ENCODE measurements around the gene TMEM183A. TPM values are rescaled to one million over a fixed set of nuclear protein-coding genes. Genes with fewer than 3 reads are reported as not detected.

The TMEM183A gene
- total RNA-seq, 2 experiments from 2014 or later, result 76.5 to 82.2 TPM

DNA sequence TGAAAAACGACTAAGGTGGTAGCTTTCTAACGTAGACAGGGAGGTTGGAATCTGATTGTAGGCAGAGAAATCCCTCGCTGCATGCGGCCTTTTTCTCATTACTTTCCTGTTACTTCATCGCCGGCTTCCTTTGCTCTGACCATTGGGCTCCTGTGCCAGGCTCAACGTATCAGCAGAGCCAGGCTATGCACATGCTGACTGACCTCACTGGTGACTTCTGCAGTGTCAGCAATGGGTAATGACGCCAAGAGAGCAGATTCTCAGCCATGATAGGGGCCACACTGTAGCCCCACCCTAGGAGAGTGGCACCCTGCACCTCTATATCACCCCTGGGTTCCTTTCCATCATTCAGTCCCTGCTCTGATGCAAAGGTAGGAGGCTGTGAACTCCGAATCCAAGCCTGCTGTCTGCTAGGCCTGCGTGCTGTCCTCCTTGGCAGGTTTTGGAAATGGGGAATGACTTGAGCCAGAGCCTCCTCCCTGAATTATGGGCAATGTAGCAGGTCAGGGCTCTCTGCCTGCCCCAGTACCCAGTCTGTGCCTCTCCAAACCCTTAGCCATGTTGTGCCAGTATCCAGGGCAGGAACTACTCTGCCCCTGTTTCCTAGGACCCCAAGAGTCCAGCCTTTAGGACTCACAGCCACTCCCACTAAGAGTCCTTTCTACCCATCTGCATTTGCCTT lies 30.5 kb downstream of the TMEM183A start:
- Mint-ChIP-seq H3K4me1 (ENCODE audit: low read depth) (peaks cover 6% of the 10 kb centered on the region), H3K36me3 (ENCODE audit: low read depth) (peaks cover 6% of the 10 kb centered on the region), H3K9me3 (no peaks in the 10 kb centered on the region), H3K27ac (no peak overlapping the region), H3K27me3 (peaks cover 4% of the 10 kb centered on the region), H3K4me3 (no peak overlapping the region)
- TF ChIP-seq CTCF (IDR thresholded peaks at IDR 0.05), result no peak
- ChIA-PET POLR2A (no interaction called here), CTCF (interaction anchor here (1.5 to 4.2 kb wide), 4 partner anchors 9 to 231 kb away, joined by 6 to 54 read pairs (median 27); partner anchors contain the start of gene PPFIA4)
- ATAC-seq, result no peak
- intact Hi-C loops (cut with micrococcal nuclease), result loop anchor here (2.0 to 5.0 kb wide), 2 partner anchors 135 to 179 kb away; no protein-coding TSS in a partner anchor
- DNase-seq, result no peak

DNA sequence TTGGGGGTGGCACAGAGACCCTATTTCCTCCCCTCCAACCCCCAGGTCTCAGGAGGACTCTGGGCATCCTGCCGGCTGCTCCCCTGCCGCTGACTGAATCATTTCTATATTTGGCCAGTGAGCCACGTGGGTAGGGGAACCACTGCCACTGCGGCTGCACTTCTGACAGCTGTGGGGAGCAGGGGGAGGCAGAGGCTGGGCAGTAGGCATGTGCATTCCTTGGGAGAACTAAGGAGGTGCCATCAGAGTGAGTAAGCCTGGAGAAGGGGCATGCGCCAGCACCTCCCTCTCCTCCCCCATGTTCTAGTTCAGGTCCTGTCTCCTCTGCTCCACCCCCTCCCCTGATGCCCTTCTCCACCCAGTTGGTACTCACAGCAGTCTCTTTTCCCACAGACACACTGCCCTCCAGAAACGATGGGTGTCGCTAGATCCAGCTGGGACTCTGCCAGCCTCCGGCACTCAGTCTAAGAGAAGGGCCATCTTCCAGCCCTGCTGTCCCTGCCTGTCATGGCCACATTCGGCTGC lies 31.1 kb downstream of the TMEM183A start:
- POLR2A ChIA-PET, result no interaction called here
- TF ChIP-seq CTCF (IDR thresholded peaks at IDR 0.05), result no peak

GRCh38 chr1:203038891-203039608 lies 31.9 kb downstream of the TMEM183A start:
- peak; percentile 77 for DNase-seq
- Mint-ChIP-seq H3K4me1 (ENCODE audit: low read depth) (peaks cover 6% of the 10 kb centered on the region), H3K36me3 (ENCODE audit: low read depth) (peaks cover 11% of the 10 kb centered on the region), H3K4me3 (no peak overlapping the region), H3K9me3 (no peaks in the 10 kb centered on the region), H3K27me3 (peaks cover 4% of the 10 kb centered on the region), H3K27ac (no peak overlapping the region)
- peak; percentile 89 for ATAC-seq
- intact Hi-C loops (cut with micrococcal nuclease), result loop anchor here (2.0 to 5.0 kb wide), 2 partner anchors 133 to 178 kb away; no protein-coding TSS in a partner anchor
- CTCF ChIA-PET, result interaction anchor here (0.6 to 4.5 kb wide), 61 partner anchors 9 to 384 kb away, joined by 3 to 92 read pairs (median 5); partner anchors contain the start of genes MYOG and PPFIA4
- POLR2A ChIA-PET, result no interaction called here
- peak; percentile 77 for TF ChIP-seq CTCF (IDR thresholded peaks at IDR 0.05)

More for the DNA sequence above, 31.1 kb downstream of the TMEM183A start:
- H3K4me1 Mint-ChIP-seq (ENCODE audit: low read depth), result peaks cover 6% of the 10 kb centered on the region
- H3K27ac Mint-ChIP-seq, result no peak overlapping the region
- no peak overlapping the region for H3K4me3 Mint-ChIP-seq
- DNase-seq (peak; percentile 45), ATAC-seq (peak; percentile 48)
- peaks cover 4% of the 10 kb centered on the region for H3K27me3 Mint-ChIP-seq
- H3K9me3 Mint-ChIP-seq, result no peaks in the 10 kb centered on the region
- intact Hi-C loops (cut with micrococcal nuclease), result loop anchor here (2.0 to 5.0 kb wide), 2 partner anchors 134 to 179 kb away; no protein-coding TSS in a partner anchor
- CTCF ChIA-PET, result interaction anchor here (0.8 to 4.5 kb wide), 17 partner anchors 10 to 385 kb away, joined by 3 to 92 read pairs (median 6); partner anchors contain the start of gene PPFIA4
- peaks cover 10% of the 10 kb centered on the region for H3K36me3 Mint-ChIP-seq (ENCODE audit: low read depth)

DNA sequence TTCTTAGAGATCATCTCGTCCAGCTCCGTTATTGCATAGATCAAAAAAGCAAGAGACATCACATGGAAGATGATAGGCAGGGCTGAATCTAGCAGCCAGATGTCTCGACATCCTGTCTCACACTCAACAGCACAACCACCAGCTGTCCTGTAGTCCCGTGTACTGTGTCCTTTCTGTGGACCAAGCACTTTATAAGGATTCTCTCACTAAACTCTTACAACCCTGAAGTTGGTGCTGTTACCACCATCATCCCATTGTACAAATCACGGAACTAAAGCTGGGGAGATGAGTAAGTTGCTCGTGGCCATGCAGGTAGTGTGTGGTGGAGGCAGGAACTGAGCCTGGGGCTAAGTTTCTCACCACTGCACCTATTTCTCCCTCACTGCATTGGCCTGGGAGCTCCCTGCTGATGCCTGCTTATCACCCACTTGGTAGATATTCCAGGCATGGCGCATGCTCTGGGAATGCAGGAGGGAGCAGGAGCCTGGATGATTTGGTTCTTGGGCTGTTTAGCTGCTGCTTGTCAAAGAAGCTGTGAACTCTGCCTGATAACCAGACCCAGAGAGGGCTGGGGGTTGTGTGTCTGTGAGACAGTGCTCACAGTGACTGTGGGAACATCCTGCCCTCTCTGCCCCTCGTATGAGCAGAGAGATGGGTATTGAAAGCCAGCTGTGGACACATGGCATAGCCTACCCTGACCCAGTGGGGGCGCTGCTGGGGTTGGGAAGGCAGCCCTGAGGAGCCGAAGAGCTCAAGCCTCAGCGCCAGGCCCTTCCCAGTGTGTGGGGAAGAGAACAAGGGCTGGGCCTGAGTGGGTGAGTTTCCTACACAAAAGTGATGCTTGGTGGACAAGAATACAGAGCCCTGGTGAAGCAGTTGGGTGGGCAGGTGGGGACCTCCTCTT lies 32.7 kb downstream of the TMEM183A start:
- H3K4me1 Mint-ChIP-seq (ENCODE audit: low read depth), result peaks cover 6% of the 10 kb centered on the region
- H3K27ac Mint-ChIP-seq, result no peak overlapping the region
- peaks cover 19% of the 10 kb centered on the region for H3K36me3 Mint-ChIP-seq (ENCODE audit: low read depth)
- H3K27me3 Mint-ChIP-seq, result peaks cover 4% of the 10 kb centered on the region
- no peak overlapping the region for H3K4me3 Mint-ChIP-seq
- intact Hi-C loops (cut with micrococcal nuclease), result loop anchor here (2.0 to 5.0 kb wide), 2 partner anchors 132 to 177 kb away; no protein-coding TSS in a partner anchor
- DNase-seq (peak; percentile 23), ATAC-seq (no peak)
- POLR2A ChIA-PET, result interaction anchor here (0.6 to 1.2 kb wide), 2 partner anchors 12 to 15 kb away, joined by 3 to 4 read pairs; no protein-coding TSS in a partner anchor
- CTCF ChIA-PET, result interaction anchor here (0.7 to 4.5 kb wide), 58 partner anchors 8 to 383 kb away, joined by 3 to 92 read pairs (median 5); partner anchors contain the start of genes MYOG and PPFIA4
- TF ChIP-seq CTCF (IDR thresholded peaks at IDR 0.05), result peak; percentile 35
- H3K9me3 Mint-ChIP-seq, result no peaks in the 10 kb centered on the region
